NCI-H446 treated with DMSO at 0.1 percent for 48 hours (cell line): Measurements from ENCODE around the gene AFAP1.

Source experiments
- DNase-seq: peaks from one replicate; lab custom pipeline; 2025; lab: John Stamatoyannopoulos, UW

The AFAP1 gene

DNA sequence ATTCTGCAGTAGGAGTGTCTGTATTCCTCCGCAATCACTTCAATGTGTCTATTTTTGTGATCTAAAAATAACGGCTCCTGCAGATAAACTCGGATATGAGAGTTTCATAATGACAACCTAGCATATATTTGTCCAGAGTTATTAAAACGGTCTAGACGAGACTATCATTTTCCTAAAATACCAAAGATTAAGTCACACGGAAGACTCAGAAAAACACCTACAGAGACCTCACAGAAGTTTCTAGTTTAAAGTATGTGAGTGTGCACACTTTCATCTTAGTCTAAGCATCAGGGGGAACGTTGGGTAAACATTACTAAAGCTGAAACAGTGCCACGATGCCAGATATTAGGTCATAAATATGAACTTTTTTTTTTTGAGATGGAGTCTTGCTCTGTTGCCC is 156.9 kb downstream of the AFAP1 start:
- no peak for DNase-seq

GRCh38 chr4:7781993-7782392 is 157.7 kb downstream of the AFAP1 start:
- no peak for DNase-seq

DNA sequence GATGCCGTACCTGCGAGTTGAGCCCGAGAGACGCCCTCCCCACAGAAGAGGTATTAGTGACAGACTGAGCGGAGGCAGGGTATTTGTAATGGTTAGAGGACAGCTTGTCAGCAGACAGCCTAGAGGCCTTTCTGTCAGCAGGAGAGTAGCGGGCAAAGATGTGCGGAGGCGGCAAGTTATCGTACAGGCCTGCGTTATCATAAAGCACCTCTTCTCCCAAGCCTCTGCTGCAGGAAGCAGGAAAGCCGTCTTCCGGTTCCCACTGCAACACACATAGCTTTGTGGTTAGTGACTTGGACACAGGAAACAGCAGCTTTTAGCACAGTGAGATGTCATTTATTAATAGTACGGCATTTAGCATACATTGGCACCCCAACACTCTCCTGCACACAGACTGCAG is 158.3 kb downstream of the AFAP1 start:
- no peak for DNase-seq

- no peak for DNase-seq
These were observed 158.8 kb downstream of the AFAP1 start for GRCh38 chr4:7780751-7781348.

- no peak for DNase-seq
These were observed 160.3 kb downstream of the AFAP1 start for GRCh38 chr4:7779432-7779768.

GRCh38 chr4:7778510-7779431 is 160.9 kb downstream of the AFAP1 start:
- no peak for DNase-seq

- DNase-seq = no peak
These were observed 161.7 kb downstream of the AFAP1 start for GRCh38 chr4:7777871-7778509.

- no peak for DNase-seq
These were observed 162.5 kb downstream of the AFAP1 start for GRCh38 chr4:7777017-7777710.

DNA sequence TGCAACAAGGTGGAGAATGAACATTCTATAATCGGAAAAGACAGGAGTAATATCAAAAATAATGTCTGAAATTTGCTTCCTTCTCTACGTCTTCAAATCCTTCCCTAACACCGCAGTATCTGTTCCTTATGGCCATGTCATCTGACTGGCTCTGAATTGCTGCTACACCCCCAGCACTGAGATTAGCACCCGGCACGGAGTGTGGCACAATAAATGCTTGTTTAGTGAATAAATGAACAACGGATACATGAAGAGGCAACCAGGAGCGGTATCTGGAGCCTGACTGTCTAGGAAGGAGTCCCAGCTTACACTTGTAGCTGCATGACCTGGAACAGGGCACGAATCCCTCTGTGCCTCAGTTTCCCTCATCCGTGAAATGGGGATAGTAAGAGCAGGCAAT is 164.3 kb downstream of the AFAP1 start:
- no peak for DNase-seq

- DNase-seq = no peak
These were observed 165.1 kb downstream of the AFAP1 start for GRCh38 chr4:7774301-7775294.

DNA sequence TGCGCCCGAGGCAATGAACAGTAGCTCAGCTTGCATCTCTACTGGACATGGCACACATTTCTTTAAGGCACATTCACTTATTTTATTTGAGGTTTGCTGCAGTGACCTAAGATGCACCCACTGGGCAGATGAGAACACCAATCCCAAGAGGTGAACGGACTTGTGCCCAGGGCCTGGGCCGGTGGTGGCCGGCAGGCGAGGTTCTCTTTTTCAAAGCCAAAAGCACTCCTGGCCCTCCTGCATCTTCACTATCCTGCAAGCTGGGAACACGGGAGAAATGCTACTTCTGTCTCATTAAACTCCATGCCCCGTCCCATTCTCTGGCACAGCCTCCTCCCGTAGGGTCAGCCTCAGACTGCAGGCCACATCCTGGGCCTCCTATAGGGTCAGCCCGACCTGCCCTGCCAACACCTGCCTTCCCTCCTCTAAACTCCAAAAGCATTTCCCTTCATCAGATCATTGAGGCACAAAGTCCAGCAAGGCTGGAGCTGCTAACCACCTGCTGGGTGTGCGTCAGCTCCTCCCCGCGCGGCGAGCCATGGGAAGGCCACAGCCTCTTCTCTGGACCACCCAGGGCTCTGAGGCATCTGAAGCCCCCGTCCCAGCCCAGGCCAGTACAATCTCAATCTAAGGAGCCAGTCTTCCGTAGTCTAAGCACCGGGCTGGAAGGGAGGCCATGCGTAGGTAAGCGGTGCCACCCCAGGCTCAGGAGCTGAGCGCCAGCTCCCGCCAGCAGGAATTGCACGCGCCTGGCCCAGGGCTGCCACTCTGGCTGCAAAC is 166.1 kb downstream of the AFAP1 start:
- DNase-seq = no peak

DNA sequence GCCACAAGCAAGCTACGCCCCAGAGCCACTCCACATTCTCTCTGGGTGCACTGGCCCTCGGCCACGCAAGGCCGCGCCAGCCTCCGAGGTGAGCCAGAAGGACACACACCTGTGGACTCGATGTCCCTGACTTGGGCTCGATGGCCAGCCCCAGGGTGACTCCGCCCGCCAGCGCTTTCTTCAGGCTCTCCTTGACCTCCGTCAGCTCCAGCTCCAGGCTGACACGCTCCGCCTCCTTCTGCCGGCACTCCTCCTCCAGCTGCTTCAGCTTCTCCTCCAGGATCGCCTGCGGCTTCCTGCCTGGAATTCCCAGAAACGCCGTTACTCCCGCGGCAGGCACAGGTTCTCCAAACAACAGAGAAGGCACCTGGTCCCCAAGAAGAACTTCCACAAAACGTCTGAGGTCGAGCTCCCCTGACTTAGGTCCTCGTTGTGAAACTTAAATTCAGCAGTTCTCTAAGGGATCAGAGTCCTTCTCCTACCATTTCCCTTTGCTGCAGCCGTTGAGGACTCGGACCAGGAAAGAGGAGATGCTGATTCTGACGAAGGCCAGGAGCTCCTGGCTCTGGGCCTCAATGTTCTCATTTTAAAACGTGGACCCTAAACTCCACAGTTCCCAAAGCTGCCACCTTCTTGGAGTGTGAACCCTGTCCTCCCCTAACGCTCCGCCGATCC is 166.8 kb downstream of the AFAP1 start:
- no peak for DNase-seq

DNA sequence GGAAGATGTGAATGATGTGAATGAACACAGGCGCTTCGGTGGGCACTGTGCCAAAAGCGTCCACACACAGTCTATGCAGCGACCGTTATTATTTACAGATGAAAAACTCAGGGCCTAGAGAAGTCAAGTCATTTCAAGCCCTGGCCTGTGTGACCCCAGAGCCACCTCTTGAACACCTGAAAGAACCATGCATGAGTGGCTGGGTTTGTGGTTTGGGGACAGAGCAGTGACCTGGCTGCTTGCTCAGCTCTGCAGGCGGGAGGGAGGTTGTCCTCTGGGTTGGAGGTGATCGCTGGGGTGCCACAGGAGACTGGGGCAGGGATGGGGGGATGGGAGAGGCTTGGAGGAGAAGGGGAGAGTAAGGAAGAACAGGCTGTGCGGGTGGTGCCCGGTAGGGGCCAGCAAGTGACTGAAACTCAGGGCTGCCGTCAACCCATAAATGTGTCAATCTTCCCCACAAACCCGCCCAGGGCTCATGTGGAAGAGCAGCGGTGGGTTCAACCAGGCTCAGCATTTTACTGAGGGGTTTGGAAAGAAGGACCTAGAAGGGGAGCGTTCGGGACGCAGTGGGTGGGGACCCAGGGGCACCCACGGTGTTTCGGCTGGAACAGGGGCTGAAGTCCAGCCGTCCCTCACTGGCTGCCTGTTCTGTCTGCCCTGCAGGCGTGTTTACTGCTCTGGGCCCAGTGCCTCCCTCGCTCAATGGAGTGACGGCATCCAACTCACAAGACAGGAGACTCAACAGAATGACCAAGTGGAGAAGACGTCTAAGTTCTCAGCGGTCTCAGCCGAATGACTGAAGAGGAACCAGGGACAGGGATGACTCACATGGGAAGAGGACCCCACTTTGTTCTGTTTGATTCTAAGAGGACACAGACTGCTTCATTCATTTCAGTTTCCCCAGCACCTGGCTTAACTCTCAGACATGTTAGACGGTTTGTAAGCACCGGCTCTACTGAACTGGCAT is 167.8 kb downstream of the AFAP1 start:
- no peak for DNase-seq

GRCh38 chr4:7771056-7771455 is 168.6 kb downstream of the AFAP1 start:
- no peak for DNase-seq

DNA sequence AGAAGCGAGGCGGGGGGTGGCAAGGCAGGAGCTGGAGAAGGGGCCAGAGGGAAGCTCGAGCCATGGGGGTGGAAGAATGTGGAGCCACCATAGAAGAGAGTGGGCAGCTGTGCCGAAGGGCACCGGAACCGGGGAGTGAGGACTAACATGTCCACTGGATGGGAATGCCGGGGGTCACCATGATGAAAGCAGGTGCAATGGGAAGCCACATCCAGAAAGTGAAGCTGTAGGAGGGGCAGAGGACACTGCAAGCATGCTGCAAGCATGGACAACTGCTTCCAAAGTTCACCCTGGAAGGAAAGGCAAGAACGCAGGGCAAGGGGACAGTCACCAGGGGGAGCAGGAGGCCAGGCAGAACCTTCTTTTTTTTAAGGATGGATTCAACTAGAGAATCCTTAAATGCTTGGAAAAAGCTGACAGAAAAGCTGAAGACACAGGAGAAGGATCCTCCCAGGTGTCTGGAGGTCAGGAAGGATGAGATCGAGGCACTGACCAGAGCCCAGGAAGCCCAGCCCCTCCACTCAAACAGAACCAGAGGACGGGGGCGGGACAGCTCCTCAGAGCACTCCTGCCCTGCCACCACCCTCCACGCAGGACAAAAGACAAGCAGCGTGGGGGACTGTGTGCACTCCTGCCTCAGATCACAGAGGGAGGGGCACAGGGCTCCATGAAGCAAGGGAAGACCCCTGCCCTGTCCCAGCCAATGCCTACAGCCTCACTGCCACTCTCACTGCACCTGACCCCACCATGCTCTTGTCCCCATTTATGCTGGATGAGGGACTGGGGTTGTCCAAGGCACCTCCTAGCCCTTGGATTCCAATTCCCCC is 169.2 kb downstream of the AFAP1 start:
- DNase-seq = no peak

GRCh38 chr4:7769396-7770223 is 170.1 kb downstream of the AFAP1 start:
- DNase-seq = no peak

DNA sequence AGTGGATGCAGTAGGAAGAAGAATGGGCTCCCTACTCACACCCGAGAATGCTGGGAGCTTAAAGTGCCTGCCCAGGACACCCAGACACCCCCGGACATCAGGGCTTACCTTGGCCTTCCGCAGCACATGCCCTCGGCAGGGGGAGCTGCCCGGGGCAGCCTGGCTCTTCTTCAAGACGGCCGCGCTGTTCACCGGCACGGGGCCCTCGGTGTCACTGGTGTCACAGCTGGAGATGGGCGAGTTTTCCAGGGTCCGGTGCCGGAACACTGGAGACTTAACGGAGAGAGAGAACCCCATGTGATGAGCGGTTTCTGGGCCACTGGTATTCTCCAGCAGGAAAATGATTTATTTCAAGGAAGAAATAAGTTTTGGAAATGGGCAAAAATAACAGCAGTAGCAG is 170.9 kb downstream of the AFAP1 start:
- no peak for DNase-seq
